GM21360 (cell line): Measurements from ENCODE around the gene DCK.
"Not testable (repeated sequence)": the region's sequence is repeated elsewhere in the genome, so short reads cannot be mapped to it uniquely, and the experiment has no call there.

Experiments
- ATAC-seq: cut with Tn5 transposase; IDR thresholded peaks from one replicate; pipeline ENCODE4 v1.9.1; 2021; ENCODE audit warnings: mild to moderate bottlenecking, moderate library complexity; ENCODE audit not compliant: unreplicated experiment

Gene DCK

DNA sequence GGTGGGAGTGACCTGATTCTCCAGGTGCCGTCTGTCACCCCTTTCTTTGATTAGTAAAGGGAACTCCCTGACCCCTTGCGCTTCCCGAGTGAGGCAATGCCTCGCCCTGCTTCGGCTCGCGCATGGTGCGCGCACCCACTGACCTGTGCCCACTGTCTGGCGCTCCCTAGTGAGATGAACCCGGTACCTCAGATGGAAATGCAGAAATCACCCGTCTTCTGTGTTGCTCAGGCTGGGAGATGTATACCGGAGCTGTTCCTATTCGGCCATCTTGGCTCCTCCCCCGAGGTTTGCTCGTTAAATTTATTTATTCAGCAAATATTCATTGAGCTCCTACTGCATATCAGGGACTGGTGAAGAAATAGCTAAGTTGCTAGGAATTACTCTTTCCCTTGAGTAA, 66.1 kb downstream of the DCK start:
- ATAC-seq, result not testable (repeated sequence)

DNA sequence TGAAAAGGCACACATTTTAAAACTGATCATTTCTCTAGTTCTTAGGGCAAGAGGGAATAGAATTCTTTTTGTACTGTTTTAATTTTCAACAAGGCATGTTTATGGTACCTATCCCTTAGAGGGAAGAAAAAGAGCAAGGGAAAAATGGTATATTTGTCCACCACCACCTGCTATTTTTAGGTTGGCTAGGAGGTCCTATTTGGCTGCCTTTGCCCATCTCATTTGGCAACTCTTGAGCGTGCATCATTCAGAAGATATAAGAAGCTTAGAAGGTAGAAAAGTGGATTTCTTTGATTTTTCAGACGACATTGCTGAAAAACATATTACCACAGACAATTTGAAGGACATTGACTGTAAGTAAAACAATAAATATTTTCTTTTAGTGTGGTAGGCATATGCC, 69.0 kb downstream of the DCK start:
- no peak for ATAC-seq

DNA sequence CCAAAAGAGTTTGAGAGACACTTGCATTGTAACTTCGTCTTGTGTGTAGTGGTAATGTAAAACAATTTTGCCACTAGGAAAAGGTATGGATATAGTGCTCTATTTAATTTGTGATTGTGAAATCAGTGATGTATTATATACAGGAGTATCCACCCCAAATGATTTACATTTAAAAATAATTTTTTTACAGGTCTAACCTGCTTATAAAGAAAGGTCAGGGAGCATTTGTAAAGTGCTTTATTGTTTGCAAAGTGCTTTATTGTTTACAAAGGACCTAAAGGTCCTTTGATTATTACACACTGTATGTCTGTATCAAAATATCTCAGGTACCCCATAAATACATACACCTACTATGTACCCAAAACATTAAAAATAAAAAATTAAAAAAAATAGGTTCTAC, 70.3 kb downstream of the DCK start:
- no peak for ATAC-seq

DNA sequence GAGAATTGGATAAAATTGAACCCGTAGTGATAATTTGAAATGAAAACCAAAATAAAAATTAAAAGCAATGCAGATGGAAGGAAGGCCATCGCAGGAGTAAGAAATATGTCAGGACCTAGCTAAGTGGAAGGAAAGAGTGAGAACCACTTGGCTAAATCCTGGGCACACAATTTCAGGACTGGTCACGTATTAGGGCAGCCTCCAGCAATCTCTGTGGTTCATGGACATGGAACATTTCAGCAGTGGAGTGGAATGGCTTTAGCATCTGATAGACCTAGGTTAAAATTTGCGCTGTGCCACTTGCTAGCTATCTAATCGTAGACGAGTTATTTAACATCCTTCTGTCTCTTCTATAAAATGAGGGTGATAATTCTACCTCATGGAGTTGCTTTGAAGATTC, 71.1 kb downstream of the DCK start:
- ATAC-seq, result no peak

DNA sequence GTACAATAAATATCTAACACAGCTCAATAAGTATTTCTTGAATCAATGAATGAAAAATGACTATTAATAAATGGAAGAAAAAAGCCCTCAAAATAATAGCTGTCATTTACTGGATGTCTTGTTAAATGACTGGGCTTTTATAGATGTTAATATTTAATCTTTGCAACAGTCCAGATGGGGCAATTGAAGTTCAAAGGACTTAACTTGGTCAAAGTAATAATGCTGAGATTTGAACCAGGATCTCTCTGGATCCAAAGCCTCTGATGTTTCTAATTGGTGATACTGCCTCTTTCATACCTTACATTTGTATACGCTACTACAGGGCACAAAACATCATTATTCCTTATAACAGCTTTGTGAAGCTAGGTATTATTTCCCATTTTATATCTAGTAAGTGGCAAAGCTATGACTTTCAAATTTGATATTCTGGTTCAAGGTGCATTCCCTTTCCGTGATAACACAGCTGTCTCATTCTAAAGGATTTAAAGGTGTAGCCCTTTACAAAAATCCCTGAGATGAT, 72.6 kb downstream of the DCK start:
- no peak for ATAC-seq

DNA sequence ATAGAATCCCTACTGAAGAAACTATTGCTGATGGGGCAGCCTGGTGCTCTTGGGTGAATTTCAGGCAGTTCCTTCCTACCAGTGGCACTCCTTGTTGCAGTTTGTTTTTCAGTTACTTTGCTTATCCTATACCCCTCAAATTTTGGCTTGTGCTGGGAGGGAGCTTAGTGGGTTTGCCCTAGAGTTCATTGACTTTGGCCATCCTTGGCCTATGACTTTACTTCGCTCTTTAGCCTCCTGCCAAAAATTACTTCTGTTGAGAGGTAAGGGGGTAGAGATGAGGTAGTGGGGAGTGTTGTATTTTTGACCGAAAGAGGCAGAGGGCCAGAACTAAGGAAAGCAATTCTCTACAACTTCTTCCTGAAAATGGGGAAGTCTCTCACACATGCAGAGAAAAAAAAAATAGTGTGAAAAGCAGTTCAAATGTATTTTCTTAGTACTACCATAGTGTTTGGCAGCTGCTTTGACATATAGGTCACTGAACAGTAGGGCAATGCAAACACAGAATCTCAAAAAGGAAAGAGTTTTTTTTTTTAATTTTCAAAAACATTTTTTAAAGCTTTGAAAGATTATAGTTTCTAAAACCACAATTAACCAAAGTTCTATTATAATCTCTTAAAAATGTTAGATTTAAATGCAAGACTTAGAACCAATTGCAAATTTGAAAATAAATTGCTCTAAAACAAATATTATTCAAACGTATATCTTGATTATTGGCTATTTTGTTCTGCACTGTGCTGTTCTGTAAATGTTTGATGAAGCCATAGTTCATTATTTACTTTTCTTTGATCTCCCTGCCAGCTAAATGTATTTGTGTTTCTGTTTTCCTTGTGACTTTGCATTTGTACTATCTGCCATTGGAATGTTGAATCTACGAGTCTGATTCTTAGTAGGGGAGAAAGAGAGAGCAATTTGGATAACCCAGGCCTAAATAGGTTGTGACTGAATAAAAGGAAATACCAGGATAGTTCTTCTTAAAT, 73.6 kb downstream of the DCK start:
- ATAC-seq, result no peak

DNA sequence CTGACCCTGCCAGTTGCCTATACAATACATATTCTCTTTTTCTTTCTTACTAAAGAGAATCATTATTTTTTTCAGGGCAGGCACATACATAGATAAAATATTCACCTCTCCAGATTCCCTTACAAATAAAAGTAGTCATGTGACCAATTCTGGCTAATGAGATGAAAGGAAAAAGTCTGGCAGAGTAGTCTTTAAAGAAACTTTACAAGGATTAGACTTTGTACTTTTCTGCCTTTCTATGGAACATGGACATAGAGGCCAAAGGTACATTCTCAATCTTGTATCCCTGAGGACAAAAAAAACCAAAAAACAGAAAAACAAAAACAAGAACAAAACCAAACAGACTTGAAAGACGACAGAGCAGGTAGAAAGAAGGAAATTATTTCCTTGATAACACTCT, 75.6 kb downstream of the DCK start:
- no peak for ATAC-seq

DNA sequence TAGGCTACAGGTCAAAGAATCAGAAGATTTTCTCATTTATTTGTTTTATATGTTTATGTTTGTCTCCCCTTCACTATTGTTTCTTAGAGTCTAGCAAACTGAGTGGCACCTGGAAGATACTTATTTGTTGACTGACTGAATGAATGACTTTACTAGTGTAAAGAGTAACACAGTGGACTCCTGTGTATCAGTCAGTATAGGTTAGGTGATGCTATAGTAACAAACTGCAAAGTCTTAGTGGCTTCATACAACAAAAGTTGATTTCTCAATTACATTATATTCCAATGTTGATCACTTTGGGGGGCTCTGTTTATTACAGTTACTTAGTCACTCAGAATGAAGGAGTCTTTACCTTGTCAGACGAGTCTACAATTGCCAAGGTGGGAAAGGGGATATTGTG, 76.6 kb downstream of the DCK start:
- no peak for ATAC-seq

DNA sequence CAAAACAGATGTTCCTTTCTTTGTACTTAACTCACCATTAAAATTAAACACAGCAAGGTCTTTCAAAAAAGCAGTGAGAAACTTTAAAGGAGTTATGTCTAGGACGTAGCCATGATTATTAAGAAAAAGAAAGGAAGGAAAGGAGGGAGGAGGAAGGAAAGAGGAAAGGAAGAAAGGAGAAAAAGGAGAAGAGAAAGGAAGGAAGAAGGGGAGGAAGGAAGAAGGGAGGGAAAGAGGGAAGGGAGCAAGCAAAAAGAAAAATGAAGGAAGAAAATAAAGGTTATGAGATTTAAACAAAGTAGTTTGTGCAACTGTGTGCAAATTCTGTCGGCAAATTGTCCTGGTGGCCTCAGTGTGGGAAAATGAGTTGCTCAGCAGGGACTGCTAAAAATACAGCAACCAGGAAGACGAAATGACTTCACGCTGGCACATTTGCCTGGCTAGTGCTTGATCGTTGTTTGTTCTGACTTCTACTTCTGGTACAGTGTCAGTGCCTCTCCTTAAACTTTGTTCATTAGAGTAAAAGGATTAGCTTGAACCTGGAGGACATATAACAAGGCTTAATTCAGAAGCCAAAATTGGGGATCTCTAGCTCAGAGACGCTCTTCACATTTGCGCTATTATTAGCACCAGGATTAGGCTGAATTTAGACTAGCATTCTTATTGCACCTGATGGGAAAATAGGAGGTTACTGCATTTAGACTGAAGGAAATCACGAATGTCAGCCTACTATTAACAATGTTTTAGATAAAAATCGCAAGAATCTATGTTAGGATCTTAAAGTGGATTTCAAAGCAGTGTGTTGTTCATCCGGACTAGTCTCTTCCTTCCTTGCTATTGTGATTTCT, 81.2 kb downstream of the DCK start:
- ATAC-seq, result no peak
